ENCODE results near the gene PDRG1.

DNA sequence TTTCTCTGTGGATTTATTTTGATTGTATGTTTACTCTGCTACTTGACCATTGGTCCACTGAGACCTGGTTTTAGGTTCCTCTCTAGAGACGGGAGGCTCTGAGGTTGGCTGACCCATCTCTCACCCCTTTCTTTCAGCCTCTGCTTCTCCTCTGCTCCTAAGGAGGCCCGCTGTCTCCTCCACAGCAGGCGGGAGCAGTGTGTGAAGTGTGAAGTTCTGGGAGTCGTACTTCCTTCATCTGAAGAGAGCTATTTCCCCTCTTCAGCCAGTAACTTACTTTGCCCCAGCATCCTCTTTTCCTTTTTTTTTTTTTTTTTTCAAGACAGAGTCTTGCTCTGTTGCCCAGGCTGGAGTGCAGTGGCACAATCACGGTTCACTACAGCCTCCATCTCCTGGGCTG is 21.1 kb downstream of the PDRG1 start:
- no peak for TF ChIP-seq CTCF (IDR thresholded peaks at IDR 0.05)
- no peak for TF ChIP-seq POLR2A (IDR thresholded peaks at IDR 0.05)
